UCSD-AML1 (cell line): ENCODE data around the gene BLVRA.

Source experiments
- DNase-seq: peaks from one replicate; lab custom pipeline; 2025; ENCODE audit not compliant: unreplicated experiment; lab: John Stamatoyannopoulos, UW

The BLVRA gene

DNA sequence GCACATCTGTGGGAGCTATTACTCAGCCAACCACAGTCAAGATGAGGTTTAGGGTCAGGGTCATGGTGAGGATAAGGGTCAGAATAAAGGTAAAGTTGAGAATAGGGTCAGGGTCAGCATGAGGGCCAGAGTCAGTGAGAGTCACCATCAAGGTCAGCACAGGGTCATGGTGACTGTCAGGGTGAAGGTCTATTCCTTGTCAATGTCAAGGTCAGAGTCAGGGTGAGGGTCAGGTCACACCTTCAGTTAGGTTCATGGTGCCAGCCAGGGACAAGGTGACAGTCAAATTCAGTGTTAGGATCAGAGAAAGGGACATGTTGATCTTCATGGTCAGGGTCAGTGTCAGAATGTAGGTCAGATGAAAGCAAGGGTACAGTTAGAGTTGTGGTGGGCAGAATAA lies 96.7 kb downstream of the BLVRA start:
- DNase-seq, result no peak

DNA sequence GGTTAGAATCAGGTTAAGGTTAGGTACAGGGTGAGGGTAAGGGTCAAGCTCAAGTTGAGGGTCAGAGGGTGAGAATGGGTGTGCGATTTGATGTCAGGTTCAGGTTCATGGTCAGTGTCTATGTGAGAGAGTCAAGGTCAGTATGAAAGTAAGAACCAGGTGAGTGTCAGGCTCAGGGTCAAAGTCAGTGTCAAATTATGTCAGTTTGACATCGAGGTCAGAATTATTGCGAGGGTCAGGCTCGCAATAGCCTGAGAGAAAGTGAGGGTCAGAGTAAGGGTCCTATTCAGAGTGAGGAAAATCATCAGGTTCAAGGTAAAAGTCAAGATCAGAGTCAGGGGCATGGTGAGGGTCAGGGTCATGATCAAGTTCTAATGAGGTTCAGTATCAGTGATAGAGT lies 97.8 kb downstream of the BLVRA start:
- DNase-seq, result no peak
